WTC11 (cell line): Measurements from ENCODE around the gene NLRC5.

Experiments
- CREB1 ChIP-seq: sonication (generic); formaldehyde crosslinking; IDR thresholded peaks from 2 replicates; pipeline ENCODE4 v1.8.0; 2023; ENCODE audit warnings: mild to moderate bottlenecking, missing genetic modification reagents
- CTCF ChIP-seq: fragments of 200-600 bp; IDR thresholded peaks from 2 replicates; pipeline ENCODE4 v1.8.0; 2022; ENCODE audit warnings: antibody characterized with exemption
- ESRRA ChIP-seq: sonication (generic); formaldehyde crosslinking; IDR thresholded peaks from 2 replicates; pipeline ENCODE4 v1.8.1; 2022; ENCODE audit warnings: mild to moderate bottlenecking, missing genetic modification reagents, borderline replicate concordance
- IRF2 ChIP-seq: sonication (generic); formaldehyde crosslinking; IDR thresholded peaks from 2 replicates; pipeline ENCODE4 v1.8.0; 2022; ENCODE audit warnings: low read depth, missing genetic modification reagents, borderline replicate concordance
- KAT7 ChIP-seq: sonication (generic); formaldehyde crosslinking; IDR thresholded peaks from 2 replicates; pipeline ENCODE4 v1.8.1; 2023; ENCODE audit warnings: missing genetic modification reagents, mild to moderate bottlenecking, borderline replicate concordance
- NR1H2 ChIP-seq: sonication (generic); formaldehyde crosslinking; IDR thresholded peaks from 2 replicates; pipeline ENCODE4 v1.9.0; 2021; ENCODE audit warnings: mild to moderate bottlenecking, moderate library complexity, missing genetic modification reagents
- SMAD3 ChIP-seq: sonication (generic); formaldehyde crosslinking; IDR thresholded peaks from 2 replicates; pipeline ENCODE4 v1.8.0; 2022; ENCODE audit warnings: missing genetic modification reagents, mild to moderate bottlenecking, borderline replicate concordance
- USF2 ChIP-seq: sonication (generic); formaldehyde crosslinking; IDR thresholded peaks from 2 replicates; pipeline ENCODE4 v1.8.1; 2023; ENCODE audit warnings: mild to moderate bottlenecking, missing genetic modification reagents, moderate library complexity
- TF ChIP-seq, protein P1 (sequence below): sonication (generic); formaldehyde crosslinking; IDR thresholded peaks from 2 replicates; pipeline ENCODE4 v1.8.0; 2022; ENCODE audit warnings: mild to moderate bottlenecking, missing genetic modification reagents
- TF ChIP-seq, protein P2 (sequence below): sonication (generic); formaldehyde crosslinking; IDR thresholded peaks from 2 replicates; pipeline ENCODE4 v1.8.1; 2022; ENCODE audit warnings: low read depth, mild to moderate bottlenecking, moderate library complexity, missing genetic modification reagents, borderline replicate concordance

- TF ChIP-seq CREB1 (CRISPR knock-in tag) (no peak), USF2 (CRISPR knock-in tag) (no peak), NR1H2 (CRISPR knock-in tag) (no peak), CTCF (no peak), SMAD3 (CRISPR knock-in tag) (no peak), KAT7 (CRISPR knock-in tag) (no peak), ESRRA (CRISPR knock-in tag) (no peak), IRF2 (CRISPR knock-in tag) (no peak)
- TF ChIP-seq, protein P1, sequence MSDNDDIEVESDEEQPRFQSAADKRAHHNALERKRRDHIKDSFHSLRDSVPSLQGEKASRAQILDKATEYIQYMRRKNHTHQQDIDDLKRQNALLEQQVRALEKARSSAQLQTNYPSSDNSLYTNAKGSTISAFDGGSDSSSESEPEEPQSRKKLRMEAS (CRISPR knock-in tag), result no peak
- TF ChIP-seq, protein P2, sequence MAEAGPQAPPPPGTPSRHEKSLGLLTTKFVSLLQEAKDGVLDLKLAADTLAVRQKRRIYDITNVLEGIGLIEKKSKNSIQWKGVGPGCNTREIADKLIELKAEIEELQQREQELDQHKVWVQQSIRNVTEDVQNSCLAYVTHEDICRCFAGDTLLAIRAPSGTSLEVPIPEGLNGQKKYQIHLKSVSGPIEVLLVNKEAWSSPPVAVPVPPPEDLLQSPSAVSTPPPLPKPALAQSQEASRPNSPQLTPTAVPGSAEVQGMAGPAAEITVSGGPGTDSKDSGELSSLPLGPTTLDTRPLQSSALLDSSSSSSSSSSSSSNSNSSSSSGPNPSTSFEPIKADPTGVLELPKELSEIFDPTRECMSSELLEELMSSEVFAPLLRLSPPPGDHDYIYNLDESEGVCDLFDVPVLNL (CRISPR knock-in tag), result no peak
These were observed 31.3 kb downstream of the NLRC5 start for GRCh38 chr16:57020651-57021050.
